AG08396 (cell line): ENCODE results near the gene SLC16A4.

Source experiments
- DNase-seq: peaks from one replicate; pipeline ENCODE4 v3.0.0; 2012; ENCODE audit warnings: low spot score, mixed read lengths

Gene SLC16A4

DNA sequence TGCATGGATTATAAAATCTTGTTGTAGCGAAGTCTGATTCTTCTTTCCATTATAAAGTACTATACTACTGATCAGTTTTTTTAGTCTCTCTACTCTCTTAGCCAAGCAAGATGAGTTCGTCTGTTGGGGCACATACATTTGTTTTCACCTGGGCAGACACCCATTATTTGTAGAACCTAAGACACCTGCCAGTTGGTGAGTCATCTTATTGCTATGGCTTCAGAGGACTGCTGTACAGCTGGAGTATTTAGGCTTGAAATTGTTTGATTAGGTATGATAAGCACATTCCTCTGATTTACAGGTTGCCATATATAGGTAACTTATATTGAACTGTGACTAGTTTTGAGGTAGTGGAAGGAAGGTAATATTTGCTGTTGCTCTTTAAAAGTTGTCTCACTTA lies 34.4 kb downstream of the SLC16A4 start:
- DNase-seq, result no peak

DNA sequence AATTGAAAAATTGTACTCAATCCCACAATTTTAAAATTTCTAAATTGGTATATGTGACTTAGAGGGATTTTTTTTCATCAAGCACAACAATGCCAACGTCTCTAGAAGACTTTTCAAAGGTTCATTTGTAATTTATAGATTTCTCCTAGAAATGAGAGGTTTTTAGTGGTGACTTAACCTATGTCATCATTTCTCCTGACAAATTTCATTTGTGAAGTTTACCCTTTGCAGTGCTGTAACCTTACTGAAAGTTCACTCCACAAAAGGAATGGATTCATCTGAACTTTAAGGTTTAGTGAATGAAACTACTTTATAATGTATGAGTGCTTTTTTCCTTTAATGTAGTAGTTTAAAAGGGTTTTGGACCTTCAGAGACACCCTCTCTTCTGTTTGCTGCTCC lies 35.5 kb downstream of the SLC16A4 start:
- no peak for DNase-seq

DNA sequence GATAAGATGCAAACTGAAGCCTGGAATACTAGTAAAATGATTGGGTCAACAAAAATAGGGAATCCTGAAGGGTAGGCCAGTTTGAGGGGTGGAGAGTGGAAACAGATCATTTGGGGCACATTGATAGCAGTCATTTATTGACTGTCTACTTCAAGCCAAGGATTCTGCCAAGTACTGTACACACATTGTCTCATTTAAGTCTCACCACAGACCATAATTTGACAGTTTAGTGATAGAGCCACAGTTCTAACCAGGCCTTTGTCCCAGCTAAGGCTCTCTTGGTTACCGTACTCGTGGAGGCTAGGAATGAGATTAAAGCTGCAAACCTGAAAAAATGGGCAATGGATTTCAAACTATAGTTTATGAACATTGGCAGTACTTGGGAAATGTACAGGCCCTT lies 40.5 kb downstream of the SLC16A4 start:
- no peak for DNase-seq

DNA sequence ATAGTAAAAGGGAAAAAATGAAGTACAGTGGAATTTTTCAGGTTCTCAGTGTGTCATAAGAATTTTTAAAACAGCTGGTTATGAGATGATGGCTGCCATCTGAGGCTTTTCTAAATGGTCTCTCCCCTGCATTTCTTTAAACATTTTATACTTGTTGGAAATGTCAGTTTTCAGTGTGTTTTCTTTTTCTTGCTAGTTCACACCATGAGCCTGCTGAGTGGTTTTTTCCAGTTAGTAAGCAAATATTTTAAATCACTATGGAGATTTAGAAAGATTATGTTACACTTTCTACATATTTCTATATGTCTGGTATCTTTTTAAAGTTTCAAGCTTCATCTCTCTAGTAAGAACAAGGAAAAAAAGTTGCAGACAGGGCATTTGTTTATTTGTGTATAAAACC lies 42.1 kb downstream of the SLC16A4 start:
- no peak for DNase-seq

DNA sequence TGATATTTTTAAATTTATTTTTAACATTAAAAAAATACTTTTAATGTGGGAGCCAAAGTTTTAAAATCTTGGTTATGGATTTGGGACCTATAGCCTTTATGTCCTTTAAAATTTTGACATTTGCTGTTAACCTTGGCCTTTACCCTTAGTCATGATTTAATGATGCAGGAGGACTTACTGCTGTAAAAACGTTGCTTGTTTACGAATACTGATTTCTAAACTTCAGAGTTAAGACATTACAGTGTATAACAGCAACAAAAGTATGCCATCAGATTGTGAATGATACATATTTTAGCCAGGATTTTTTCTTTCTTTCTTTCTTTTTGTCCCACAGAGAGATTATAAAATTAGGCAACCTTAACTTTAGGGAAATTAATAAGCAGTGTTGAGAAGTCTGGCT lies 42.8 kb downstream of the SLC16A4 start:
- DNase-seq, result no peak

DNA sequence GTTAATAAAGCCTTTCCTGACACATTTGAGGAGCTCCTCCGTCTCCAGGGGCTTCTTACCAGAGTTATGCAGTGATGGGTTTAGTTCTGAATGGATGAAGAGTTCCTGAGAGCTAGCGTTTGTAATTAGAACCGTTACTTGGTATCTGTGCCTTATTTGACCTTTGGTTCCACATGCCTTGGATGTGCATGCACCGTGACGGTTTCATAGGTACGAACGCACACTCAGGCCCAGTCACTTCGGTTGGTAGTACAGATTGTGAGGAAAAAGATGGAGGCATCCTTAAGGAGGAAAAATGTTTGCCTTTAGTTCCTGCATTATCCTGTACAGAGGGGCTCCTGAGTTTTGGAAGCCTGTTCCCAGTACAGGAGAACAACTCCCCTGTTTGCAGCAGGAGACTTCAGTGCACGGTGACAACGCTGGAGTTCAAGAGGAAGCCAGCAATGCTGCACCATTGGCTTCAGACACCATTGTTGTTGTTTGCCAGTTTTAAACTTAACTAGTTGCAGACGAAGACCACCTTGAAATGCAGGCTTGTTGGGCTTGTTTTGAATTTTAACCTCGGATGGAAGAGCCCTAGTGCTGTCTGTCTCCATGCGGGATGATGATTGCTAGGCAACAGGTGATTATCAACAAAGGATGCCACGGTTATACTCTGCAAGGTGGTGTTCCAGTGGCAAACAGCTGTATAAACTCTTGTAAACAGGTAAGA lies 43.5 kb downstream of the SLC16A4 start:
- DNase-seq, result no peak

DNA sequence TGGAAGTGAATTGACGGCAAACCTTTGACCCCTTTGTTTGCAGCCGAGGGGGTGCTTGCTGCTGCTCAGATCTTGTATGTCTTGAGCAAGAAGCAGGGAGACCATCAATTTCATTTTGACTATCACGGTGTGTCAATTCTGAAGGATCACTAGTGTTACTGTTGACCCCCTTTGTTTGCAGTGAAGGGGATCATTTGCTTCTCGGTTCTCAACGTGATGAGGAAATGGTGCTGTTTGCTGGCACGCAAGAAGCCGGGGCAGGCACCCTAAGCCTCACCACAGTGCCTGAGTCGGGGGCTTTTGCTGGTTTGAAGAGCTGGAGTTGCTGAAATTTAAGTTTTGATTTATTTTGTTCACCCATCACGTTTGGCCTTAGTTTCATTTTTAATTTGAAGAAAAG lies 44.1 kb downstream of the SLC16A4 start:
- DNase-seq, result no peak

DNA sequence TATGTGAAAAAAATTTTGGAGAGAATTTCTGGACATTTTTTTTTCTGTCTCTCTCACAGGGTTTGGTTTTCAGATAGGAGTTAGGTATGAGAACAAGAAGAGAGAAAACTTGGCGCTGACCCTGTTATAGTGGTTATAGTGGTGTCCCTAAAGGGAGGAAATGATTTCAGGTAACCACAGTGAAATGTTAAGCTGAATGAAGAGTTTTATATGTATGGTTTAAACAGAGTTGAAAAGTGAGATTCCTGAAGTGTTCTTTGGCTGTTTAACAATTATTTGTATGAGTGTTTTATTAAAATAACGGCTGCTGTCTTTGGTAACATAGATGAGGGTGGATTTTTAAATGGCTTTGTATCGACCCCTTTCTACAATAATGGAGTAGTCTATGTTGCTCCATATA lies 45.3 kb downstream of the SLC16A4 start:
- DNase-seq, result no peak

DNA sequence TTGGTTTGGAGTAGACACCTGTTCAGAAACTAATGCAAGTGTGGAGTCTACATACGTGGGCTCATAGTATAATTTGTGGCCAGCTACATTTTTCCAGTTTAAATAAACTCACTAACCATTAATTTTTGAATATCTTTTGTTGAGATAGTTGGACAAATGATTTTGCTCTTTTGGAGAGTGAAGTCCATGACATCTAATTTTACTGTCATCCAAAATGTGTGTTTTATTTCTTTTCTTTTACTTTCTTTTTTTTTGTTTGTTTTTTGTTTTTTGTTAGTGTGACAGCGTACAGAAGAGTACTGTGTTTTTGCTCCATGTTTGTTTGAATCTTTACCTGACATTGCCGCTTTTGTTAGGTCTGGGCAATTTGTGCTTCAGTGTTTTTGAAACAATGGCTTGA lies 46.7 kb downstream of the SLC16A4 start:
- no peak for DNase-seq

DNA sequence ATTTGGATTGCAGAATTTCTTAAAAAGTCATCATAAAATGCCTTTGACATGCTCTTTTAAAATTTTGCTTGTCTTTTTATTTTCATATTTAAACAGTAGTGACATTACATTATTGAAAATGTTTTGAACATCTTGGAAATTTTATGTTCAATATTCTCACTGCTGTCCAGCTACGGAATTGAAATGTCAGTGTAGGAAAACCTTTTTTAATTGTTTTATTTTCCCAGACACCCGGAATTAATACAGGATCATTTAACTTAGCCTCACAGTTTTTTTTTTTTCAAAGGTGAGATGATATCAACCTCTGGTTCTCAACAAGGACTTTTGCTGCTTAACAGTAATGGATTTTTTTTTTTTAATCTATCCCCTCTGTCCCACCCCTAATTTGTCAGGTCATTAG lies 47.6 kb downstream of the SLC16A4 start:
- no peak for DNase-seq

DNA sequence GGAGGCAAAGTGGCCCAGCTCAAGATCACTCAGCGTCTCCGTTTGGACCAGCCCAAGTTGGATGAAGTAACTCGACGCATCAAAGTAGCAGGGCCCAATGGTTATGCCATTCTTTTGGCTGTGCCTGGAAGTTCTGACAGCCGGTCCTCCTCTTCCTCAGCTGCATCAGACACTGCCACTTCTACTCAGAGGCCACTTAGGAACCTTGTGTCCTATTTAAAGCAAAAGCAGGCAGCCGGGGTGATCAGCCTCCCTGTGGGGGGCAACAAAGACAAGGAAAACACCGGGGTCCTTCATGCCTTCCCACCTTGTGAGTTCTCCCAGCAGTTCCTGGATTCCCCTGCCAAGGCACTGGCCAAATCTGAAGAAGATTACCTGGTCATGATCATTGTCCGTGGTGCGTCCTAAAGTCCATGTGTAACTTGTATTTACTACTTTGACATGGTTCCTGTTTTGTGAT lies 48.9 kb downstream of the SLC16A4 start:
- no peak for DNase-seq

DNA sequence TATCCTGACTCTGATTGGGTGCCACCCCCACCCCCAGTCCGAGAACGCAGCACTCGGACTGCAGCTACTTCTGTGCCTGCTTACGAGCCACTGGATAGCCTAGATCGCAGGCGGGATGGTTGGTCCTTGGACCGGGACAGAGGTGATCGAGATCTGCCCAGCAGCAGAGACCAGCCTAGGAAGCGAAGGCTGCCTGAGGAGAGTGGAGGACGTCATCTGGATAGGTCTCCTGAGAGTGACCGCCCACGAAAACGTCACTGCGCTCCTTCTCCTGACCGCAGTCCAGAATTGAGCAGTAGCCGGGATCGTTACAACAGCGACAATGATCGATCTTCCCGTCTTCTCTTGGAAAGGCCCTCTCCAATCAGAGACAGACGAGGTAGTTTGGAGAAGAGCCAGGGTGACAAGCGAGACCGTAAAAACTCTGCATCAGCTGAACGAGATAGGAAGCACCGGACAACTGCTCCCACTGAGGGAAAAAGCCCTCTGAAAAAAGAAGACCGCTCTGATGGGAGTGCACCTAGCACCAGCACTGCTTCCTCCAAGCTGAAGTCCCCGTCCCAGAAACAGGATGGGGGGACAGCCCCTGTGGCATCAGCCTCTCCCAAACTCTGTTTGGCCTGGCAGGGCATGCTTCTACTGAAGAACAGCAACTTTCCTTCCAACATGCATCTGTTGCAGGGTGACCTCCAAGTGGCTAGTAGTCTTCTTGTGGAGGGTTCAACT lies 49.5 kb downstream of the SLC16A4 start:
- no peak for DNase-seq

DNA sequence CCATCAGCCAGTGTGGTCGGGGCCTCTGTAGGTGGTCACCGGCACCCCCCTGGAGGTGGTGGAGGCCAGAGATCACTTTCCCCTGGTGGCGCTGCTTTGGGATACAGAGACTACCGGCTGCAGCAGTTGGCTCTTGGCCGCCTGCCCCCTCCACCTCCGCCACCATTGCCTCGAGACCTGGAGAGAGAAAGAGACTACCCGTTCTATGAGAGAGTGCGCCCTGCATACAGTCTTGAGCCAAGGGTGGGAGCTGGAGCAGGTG lies 50.7 kb downstream of the SLC16A4 start:
- DNase-seq, result no peak

DNA sequence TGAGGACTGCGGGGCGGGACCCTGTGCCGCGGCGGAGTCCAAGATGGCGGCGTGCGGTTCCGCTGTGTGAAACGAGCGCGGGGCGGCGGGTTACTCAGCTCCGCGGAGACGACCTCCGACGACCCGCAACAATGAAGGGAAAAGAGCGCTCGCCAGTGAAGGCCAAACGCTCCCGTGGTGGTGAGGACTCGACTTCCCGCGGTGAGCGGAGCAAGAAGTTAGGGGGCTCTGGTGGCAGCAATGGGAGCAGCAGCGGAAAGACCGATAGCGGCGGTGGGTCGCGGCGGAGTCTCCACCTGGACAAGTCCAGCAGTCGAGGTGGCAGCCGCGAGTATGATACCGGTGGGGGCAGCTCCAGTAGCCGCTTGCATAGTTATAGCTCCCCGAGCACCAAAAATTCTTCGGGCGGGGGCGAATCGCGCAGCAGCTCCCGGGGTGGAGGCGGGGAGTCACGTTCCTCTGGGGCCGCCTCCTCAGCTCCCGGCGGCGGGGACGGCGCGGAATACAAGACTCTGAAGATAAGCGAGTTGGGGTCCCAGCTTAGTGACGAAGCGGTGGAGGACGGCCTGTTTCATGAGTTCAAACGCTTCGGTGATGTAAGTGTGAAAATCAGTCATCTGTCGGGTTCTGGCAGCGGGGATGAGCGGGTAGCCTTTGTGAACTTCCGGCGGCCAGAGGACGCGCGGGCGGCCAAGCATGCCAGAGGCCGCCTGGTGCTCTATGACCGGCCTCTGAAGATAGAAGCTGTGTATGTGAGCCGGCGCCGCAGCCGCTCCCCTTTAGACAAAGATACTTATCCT lies 51.2 kb downstream of the SLC16A4 start:
- peak; percentile 54 for DNase-seq

DNA sequence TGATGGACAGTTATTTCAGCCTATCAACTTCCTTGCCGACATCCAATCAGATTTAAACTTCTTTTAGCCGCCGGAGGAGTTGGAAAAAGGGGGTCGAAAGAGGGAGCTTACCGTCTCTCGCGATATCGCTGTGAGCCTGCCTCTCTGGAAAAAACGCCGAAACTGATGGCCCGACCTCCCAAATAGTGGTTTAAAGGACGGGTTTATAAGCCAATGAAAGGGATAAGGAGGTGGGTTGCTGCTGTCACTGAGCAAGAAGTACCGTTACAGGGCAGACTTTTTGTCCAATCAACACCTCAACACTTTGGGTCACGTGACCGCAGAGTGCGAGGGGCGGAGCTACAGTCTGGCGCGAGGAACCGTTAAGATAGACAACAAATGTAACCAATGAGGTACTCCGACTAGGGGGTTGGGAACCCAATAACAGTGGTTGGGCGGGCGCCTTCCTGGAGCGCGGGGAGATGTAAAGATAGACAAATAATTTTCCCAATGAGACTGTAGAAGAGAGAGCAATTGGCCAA lies 51.9 kb downstream of the SLC16A4 start, which contains the start of gene RBM15:
RBM15 (plus strand) TSS at position 492 of the 521 bp plus-strand sequence; CDS start at position 521, 29 bp downstream.
- peak; percentile 96 for DNase-seq

DNA sequence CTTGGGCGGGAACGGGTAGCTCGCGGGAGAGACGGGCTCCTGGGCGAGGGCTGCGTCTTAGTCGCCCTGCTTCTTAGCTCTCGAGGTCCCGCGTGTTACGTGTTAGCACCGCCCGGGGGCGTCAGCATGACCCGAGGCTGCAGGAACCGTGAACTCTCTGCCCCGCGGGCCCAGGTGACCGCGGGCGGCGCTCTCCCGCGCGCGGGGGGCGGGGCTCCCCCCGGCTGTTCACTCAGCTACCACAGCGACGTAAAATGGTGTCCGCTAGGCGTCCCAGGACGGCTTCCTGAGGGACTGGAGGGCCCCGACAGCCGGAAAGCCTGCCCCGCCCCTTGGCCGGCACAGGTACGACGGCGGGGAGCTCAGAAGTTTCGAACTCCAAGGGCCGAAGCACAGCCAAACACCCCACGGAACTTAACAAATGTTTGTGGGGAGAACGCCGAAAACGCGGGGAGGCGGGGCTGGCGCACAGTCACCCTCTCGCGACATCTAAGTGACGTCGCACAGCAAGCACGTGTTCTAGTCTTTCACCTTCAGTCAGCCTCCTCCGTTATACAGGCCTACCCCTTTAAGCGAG lies 52.4 kb downstream of the SLC16A4 start:
- peak; percentile 82 for DNase-seq

DNA sequence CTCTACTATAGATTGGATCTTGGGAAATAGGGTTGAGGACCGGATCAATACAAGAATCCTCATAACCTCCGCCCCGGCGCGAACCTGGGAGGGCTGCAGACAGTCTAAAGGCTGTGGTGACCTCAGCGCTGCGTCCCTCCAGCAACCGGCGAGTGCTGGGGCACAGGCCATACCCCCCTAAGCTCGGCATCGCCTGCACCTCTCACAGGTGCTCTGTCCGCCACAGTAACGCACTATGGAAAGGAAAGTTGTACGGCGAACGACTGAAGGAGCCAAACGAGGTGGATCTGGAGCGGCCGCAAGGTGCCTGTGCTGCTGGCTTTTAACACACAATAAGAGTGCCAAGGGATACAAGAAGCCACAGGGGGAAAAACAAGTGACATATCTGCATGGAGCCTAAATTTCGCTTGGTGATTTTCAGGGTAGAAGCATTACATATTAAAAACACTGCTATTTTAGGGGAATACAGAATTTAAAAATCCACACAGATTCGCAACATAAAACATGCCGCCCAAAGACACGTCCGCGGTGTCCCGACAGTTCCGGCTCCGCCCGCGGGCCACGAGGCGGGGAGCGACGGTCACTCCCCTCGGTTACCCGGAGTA lies 53.0 kb downstream of the SLC16A4 start:
- DNase-seq, result peak; percentile 11

DNA sequence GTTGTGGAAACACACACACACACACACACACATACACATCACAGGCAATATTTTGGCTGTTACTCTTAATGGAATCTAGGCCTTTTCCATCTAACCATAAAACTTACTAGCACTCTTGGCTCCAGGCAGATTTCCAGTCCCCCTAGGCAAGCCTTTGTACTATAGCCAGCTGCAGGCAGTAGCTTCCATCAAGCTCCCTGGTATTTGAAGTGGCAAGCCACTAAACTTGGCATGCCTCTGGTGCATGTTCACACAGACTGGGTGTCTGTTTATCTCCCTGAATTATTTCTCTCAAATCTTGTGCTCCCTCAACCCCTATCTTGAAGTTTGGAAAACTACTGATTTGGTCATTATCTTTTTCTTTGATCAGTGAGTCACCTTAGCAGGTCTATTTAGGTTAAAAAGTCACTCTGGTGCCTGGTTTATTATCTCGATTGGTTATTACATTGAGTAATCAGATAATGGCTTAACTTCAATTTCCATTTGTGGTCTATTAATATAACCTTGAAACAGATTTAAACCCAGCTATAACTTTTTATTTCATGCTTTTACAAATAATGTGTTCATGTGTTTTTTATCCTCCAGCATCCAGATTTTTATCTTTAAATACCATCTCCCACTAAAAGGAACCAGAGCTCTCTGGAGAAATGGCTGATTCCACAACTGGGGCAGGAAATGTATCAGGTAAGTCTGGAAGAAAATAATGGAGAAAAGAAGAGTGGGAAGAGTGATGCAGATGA lies 54.4 kb downstream of the SLC16A4 start:
- no peak for DNase-seq

DNA sequence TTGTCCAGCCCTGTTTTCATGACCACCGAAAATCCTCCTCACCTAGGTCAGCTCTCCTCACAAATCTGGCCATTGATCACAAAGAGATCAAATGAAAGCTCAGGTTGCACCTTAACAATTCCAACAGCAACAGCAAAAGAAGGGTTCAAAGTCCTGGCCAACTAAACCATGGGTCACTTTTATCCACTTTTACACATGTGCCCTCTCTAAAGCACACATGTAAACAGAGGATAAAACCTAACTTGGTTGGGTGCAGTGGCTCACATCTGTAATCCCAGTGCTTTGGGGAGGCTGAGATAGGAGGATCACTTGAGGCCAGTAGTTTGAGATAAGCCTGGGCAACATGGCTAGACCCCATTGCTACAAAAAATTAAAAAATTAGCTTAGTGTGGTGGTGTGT lies 55.6 kb downstream of the SLC16A4 start:
- DNase-seq, result no peak

DNA sequence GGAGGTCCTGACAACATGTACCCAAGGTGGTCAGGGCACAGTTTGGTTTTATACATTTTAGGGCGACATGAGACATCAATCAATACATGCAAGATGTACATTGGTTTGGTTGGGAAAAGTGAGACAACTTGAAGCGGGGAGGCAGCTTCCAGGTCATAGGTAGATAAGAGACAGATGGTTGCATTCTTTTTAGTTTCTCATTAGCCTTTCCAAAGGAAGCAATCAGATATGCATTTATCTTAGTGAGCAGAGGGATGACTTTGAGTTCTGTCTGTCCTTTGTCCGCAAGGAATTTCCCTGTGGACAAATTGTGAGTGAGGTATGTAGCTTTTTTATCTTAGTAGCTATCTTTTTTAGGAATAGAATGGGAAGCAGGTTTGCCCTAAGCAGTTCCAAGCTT lies 62.1 kb downstream of the SLC16A4 start:
- no peak for DNase-seq

DNA sequence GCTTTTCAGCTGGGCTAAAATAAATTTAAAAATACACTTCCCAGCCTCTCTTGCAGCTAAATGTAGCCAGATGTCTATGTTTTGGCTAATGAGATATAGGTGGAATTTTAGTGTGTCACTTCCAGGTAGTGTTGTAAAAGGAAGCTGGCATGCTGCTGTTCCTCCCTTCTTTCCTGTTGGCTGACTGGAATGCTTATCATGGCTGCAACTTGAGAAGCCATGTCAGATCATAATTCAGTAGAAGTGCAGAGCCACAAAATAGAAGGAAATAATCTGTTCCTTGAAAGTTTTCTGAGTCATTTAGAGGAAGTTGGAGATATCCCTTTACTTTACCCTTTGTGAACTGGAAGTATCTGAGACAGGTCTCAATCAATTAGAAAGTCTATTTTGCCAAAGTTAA lies 62.6 kb downstream of the SLC16A4 start:
- no peak for DNase-seq
